Trophoblast cell (in vitro differentiated cells and primary cell): ENCODE results near the gene TMEM232.
A peak's percentile ranks its signal among the peaks of the same experiment; 100 is the strongest.
"Not testable (repeated sequence)": the region's sequence is repeated elsewhere in the genome, so short reads cannot be mapped to it uniquely, and the experiment has no call there.

Experiments used
- DNase-seq, 2 donors: peaks; one replicate each; pipeline ENCODE4 v3.0.0-alpha.2; 2016
- H2AFZ ChIP-seq: 2 replicates; pipeline ENCODE4 v1.6.1; 2013; ENCODE audit warnings: low read length, moderate library complexity, mild to moderate bottlenecking; ENCODE audit not compliant: insufficient read depth, poor library complexity
- H2AK5ac ChIP-seq: 2 replicates; pipeline ENCODE4 v1.6.1; 2013; ENCODE audit warnings: mild to moderate bottlenecking, low read length
- H2BK120ac ChIP-seq: 2 replicates; pipeline ENCODE4 v1.6.1; 2013; ENCODE audit warnings: low read length, mild to moderate bottlenecking, moderate library complexity; ENCODE audit not compliant: insufficient read depth, poor library complexity
- H2BK12ac ChIP-seq: 2 replicates; pipeline ENCODE4 v1.6.1; 2013; ENCODE audit warnings: mild to moderate bottlenecking, low read length, moderate library complexity
- H2BK5ac ChIP-seq: 2 replicates; pipeline ENCODE4 v1.6.1; 2013; ENCODE audit warnings: low read length, low read depth, moderate library complexity, mild to moderate bottlenecking; ENCODE audit not compliant: poor library complexity
- H3K14ac ChIP-seq: 2 replicates; pipeline ENCODE4 v1.6.1; 2013; ENCODE audit warnings: mild to moderate bottlenecking, low read length
- H3K18ac ChIP-seq: 2 replicates; pipeline ENCODE4 v1.6.1; 2013; ENCODE audit warnings: mild to moderate bottlenecking, low read length
- H3K23ac ChIP-seq: 2 replicates; pipeline ENCODE4 v1.6.1; 2013; ENCODE audit warnings: low read length
- H3K27ac ChIP-seq: 2 replicates; pipeline ENCODE4 v1.5.1; 2013; ENCODE audit warnings: low read depth, mild to moderate bottlenecking, inconsistent platforms, low read length, moderate library complexity
- H3K27me3 ChIP-seq: 2 replicates; pipeline ENCODE4 v1.6.1; 2013; ENCODE audit warnings: inconsistent platforms, mild to moderate bottlenecking, low read length, moderate library complexity; ENCODE audit not compliant: insufficient read depth
- H3K36me3 ChIP-seq, 2 experiments: 1 replicate in 1 of 2; 2 replicates in 1 of 2; pipeline ENCODE4 v1.6.1; 2013; ENCODE audit warnings: low read length in 2 of 2, mild to moderate bottlenecking in 2 of 2, moderate library complexity in 1 of 2; ENCODE audit not compliant: insufficient read depth in 2 of 2, control insufficient read depth in 1 of 2
- H3K4ac ChIP-seq: 2 replicates; pipeline ENCODE4 v1.6.1; 2013; ENCODE audit warnings: low read depth, mild to moderate bottlenecking, low read length, moderate library complexity
- H3K4me1 ChIP-seq, 2 experiments: 1 replicate in 1 of 2; 2 replicates in 1 of 2; pipeline ENCODE4 v1.6.1; 2013; ENCODE audit warnings: low read length in 2 of 2, mild to moderate bottlenecking in 2 of 2, moderate library complexity in 1 of 2; ENCODE audit not compliant: insufficient read depth in 2 of 2, control insufficient read depth in 1 of 2
- H3K4me2 ChIP-seq: 2 replicates; pipeline ENCODE4 v1.6.1; 2013; ENCODE audit warnings: inconsistent platforms, mild to moderate bottlenecking, low read length, moderate library complexity
- H3K4me3 ChIP-seq: 2 replicates; pipeline ENCODE4 v1.5.1; 2013; ENCODE audit warnings: mild to moderate bottlenecking, low read depth, low read length, inconsistent platforms
- H3K79me1 ChIP-seq: one replicate; pipeline ENCODE4 v1.6.1; 2013; ENCODE audit warnings: low read length
- H3K79me2 ChIP-seq: 2 replicates; pipeline ENCODE4 v1.6.1; 2013; ENCODE audit warnings: low read length, mild to moderate bottlenecking; ENCODE audit not compliant: control insufficient read depth, insufficient read depth, poor library complexity
- H3K9ac ChIP-seq: 2 replicates; pipeline ENCODE4 v1.6.1; 2013; ENCODE audit warnings: mild to moderate bottlenecking, low read length
- H3K9me3 ChIP-seq: 2 replicates; pipeline ENCODE4 v1.6.1; 2013; ENCODE audit warnings: low read depth, mild to moderate bottlenecking, control low read depth, inconsistent platforms, low read length; ENCODE audit not compliant: insufficient read depth
- H4K12ac ChIP-seq: 2 replicates; pipeline ENCODE4 v1.6.1; 2013; ENCODE audit warnings: low read depth, mild to moderate bottlenecking, low read length, moderate library complexity
- H4K8ac ChIP-seq: 2 replicates; pipeline ENCODE4 v1.6.1; 2013; ENCODE audit warnings: low read depth, mild to moderate bottlenecking, low read length, moderate library complexity
- H4K91ac ChIP-seq: one replicate; pipeline ENCODE4 v1.6.1; 2013; ENCODE audit warnings: low read depth, mild to moderate bottlenecking, low read length, moderate library complexity
- WGBS: extraction: QIAGEN DNeasy Blood & Tissue Kit; methylation state at CpG from one replicate; pipeline ENCODE4 v1.1.7; 2013; ENCODE audit warnings: missing lambda C conversion rate; ENCODE audit not compliant: insufficient read length, insufficient coverage; ENCODE audit errors: extremely low coverage; 5-methylcytosine and 5-hydroxymethylcytosine counted together

TMEM232 gene

DNA sequence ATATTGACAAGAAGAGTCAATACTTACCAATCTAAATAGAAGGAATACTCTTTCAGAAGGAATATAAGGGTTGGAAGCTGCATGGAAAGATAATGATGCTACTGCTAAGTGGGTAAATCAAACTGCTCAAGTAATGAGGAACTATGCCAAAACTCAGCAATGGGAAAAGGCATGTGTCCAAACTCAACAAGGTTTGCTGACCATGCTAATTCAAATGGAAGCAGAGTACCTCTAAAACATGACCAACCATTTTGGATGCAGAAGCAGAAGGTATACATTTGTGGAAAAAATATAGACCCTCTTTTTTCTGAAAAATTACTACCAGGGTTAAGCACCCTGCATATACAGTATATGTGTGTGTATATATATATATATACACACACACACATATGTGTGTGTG is 21.1 kb downstream of the TMEM232 start:
- H3K79me1 ChIP-seq, result no peaks in the 10 kb centered on the region
- DNase-seq, result no peak
- no peaks in the 10 kb centered on the region for H3K27me3 ChIP-seq
- no peak overlapping the region for H2BK12ac ChIP-seq
- no peak overlapping the region for H3K9ac ChIP-seq
- no peak overlapping the region for H3K14ac ChIP-seq
- H4K12ac ChIP-seq, result no peak overlapping the region
- no peaks in the 10 kb centered on the region for H3K9me3 ChIP-seq
- H4K8ac ChIP-seq, result no peak overlapping the region
- no peak overlapping the region for H2AK5ac ChIP-seq
- no peak overlapping the region for H4K91ac ChIP-seq
- H3K23ac ChIP-seq, result no peak overlapping the region
- H2BK5ac ChIP-seq, result no peak overlapping the region
- H3K4me2 ChIP-seq, result no peak overlapping the region
- H3K18ac ChIP-seq, result no peak overlapping the region
- H3K27ac ChIP-seq, result no peak overlapping the region
- H3K79me2 ChIP-seq, result no peaks in the 10 kb centered on the region
- H3K4me3 ChIP-seq, result no peak overlapping the region
- H2AFZ ChIP-seq, result no peak overlapping the region
- no peaks in the 10 kb centered on the region for H3K36me3 ChIP-seq
- H3K4me1 ChIP-seq, result no peaks in the 10 kb centered on the region
- H3K4ac ChIP-seq, result no peak overlapping the region
- H2BK120ac ChIP-seq, result no peak overlapping the region

DNA sequence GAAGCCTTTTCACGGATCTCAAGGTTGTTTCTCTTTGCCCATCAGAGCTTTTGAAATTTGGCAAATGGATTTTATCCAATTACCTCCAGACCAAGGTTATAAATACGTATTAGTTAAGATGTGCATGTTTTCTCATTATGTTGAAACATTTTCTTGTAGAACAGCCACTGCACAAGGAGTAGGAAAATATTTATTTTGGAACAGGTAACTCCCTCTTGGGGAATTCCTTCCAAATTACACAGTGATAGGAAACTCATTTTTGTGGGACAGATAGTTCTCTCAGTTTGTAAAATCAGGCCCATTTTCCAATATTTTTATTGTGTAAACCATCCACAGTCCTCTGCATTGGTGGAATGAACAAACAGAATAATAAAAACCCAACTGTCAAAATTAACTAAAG is 23.0 kb downstream of the TMEM232 start:
- no peak for DNase-seq
- H2AK5ac ChIP-seq, result no peak overlapping the region
- no CpG with 5 or more reads among the region's 2 CpGs for WGBS
- H3K79me1 ChIP-seq, result no peaks in the 10 kb centered on the region
- H3K9ac ChIP-seq, result no peak overlapping the region
- no peaks in the 10 kb centered on the region for H3K36me3 ChIP-seq
- H2BK5ac ChIP-seq, result no peak overlapping the region
- no peak overlapping the region for H3K4me3 ChIP-seq
- no peak overlapping the region for H3K4me2 ChIP-seq
- no peaks in the 10 kb centered on the region for H3K27me3 ChIP-seq
- H3K27ac ChIP-seq, result no peak overlapping the region
- H2BK12ac ChIP-seq, result no peak overlapping the region
- no peak overlapping the region for H3K4ac ChIP-seq
- H2AFZ ChIP-seq, result no peak overlapping the region
- no peaks in the 10 kb centered on the region for H3K4me1 ChIP-seq
- H3K14ac ChIP-seq, result no peak overlapping the region
- H3K18ac ChIP-seq, result no peak overlapping the region
- H3K9me3 ChIP-seq, result no peaks in the 10 kb centered on the region
- no peak overlapping the region for H4K8ac ChIP-seq
- H2BK120ac ChIP-seq, result no peak overlapping the region
- no peak overlapping the region for H4K12ac ChIP-seq
- H3K23ac ChIP-seq, result no peak overlapping the region
- H3K79me2 ChIP-seq, result no peaks in the 10 kb centered on the region
- no peak overlapping the region for H4K91ac ChIP-seq

DNA sequence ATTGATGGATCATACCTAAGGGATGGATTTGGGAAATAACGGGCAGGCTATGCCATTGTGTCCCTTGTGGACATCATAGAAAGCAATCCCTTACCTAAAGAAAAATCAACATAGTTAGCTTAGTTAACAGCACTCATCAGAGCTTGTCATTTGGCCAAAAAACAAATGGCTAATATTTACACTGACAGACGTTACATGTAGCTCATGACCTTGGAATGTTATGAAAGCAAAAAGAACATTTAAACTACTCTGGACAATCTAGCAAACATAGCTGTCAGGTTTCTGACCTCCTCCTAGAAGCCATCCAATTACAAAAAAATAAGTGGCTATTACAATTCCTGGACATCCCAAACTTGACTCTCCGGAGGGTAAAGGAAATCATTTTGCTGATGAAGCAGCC is 23.8 kb downstream of the TMEM232 start:
- Histone ChIP-seq H4K91ac (no peak overlapping the region), H3K27me3 (no peaks in the 10 kb centered on the region), H2AFZ (no peak overlapping the region), H3K23ac (no peak overlapping the region), H4K12ac (no peak overlapping the region), H3K79me1 (no peaks in the 10 kb centered on the region), H3K14ac (no peak overlapping the region), H3K4me3 (no peak overlapping the region), H3K9me3 (no peaks in the 10 kb centered on the region), H2AK5ac (no peak overlapping the region), H3K27ac (no peak overlapping the region), H2BK12ac (no peak overlapping the region), H3K18ac (no peak overlapping the region), H3K4me2 (no peak overlapping the region), H3K36me3 (no peaks in the 10 kb centered on the region), H3K9ac (no peak overlapping the region), H4K8ac (no peak overlapping the region), H3K4ac (no peak overlapping the region), H3K4me1 (no peaks in the 10 kb centered on the region), H2BK5ac (no peak overlapping the region), H2BK120ac (no peak overlapping the region), H3K79me2 (no peaks in the 10 kb centered on the region)
- no CpG with 5 or more reads among the region's 3 CpGs for WGBS
- no peak for DNase-seq

DNA sequence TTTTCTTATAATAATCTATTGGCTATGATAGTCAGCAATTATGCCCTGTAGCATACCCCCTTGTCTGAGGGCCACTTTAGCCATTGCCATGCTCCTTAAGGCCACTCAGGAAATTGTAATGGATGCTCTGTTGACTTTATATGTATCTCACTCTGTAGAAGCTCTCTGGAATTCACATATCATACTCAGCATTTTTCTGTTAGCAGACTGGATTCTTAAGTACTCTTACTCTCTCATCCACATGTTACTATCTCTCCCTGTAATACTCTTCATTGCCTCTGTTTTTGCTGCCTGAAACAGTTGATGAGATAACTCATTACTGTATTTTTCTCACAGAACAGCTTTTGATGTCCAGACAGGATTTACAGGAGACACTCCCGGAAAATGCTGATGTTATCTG is 24.2 kb downstream of the TMEM232 start:
- Histone ChIP-seq H3K23ac (no peak overlapping the region), H4K12ac (no peak overlapping the region), H3K27me3 (no peaks in the 10 kb centered on the region), H2BK120ac (no peak overlapping the region), H4K91ac (no peak overlapping the region), H3K4me2 (no peak overlapping the region), H3K4me1 (no peaks in the 10 kb centered on the region), H3K79me1 (no peaks in the 10 kb centered on the region), H2AK5ac (no peak overlapping the region), H3K9ac (no peak overlapping the region), H3K14ac (no peak overlapping the region), H3K18ac (no peak overlapping the region), H3K79me2 (no peaks in the 10 kb centered on the region), H3K4ac (no peak overlapping the region), H2BK5ac (no peak overlapping the region), H3K36me3 (no peaks in the 10 kb centered on the region), H2AFZ (no peak overlapping the region), H4K8ac (no peak overlapping the region), H3K27ac (no peak overlapping the region), H3K4me3 (no peak overlapping the region), H3K9me3 (no peaks in the 10 kb centered on the region), H2BK12ac (no peak overlapping the region)
- DNase-seq, result peak in 1 of 2 donors; percentile 45
- no CpG with 5 or more reads among the region's 1 CpG for WGBS

DNA sequence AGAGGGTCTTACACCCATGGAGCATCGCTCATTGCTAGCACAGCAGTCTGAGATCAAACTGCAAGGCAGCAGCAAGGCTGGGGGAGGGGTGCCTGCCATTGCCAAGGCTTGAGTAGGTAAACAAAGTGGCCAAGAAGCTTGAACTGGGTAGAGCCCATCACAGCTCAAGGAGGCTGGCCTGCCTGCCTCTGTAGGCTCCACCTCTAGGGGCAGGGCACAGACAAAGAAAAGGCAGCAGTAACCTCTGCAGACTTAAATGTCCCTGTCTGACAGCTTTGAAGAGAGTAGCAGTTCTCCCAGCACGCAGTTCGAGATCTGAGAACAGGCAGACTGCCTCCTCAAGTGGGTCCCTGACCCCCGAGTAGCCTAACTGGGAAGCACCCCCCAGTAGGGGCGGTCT is 33.8 kb downstream of the TMEM232 start:
- H3K79me2 ChIP-seq, H2BK5ac ChIP-seq, H3K27ac ChIP-seq, H4K8ac ChIP-seq, H3K27me3 ChIP-seq, H4K91ac ChIP-seq, H3K18ac ChIP-seq, H3K4ac ChIP-seq, H3K9ac ChIP-seq, H3K4me3 ChIP-seq, H3K36me3 ChIP-seq, H3K79me1 ChIP-seq, H3K23ac ChIP-seq, H2BK120ac ChIP-seq, H2AFZ ChIP-seq, H3K4me1 ChIP-seq, H3K9me3 ChIP-seq, H2BK12ac ChIP-seq, H3K14ac ChIP-seq, H3K4me2 ChIP-seq, H2AK5ac ChIP-seq, DNase-seq, H4K12ac ChIP-seq: not testable (repeated sequence)
- no CpG with 5 or more reads among the region's 5 CpGs for WGBS
